Glomerular endothelial cell (primary cell): ENCODE data around the gene SMIM35. TPM values are rescaled to one million over a fixed set of nuclear protein-coding genes. Genes with fewer than 3 reads are reported as not detected.
"Not testable (repeated sequence)": the region's sequence is repeated elsewhere in the genome, so short reads cannot be mapped to it uniquely, and the experiment has no call there.

Experiments
- DNase-seq: peaks from one replicate; pipeline ENCODE4 v3.0.0-alpha.2; 2011; ENCODE audit warnings: low read depth, low spot score; ENCODE audit errors: extremely low read depth
- total RNA-seq: library from RNA; depleted of rRNA; stranded (reverse); fragments of >200 nt; gene quantifications from 2 replicates; pipeline ENCODE4 v1.2.3, GENCODE V29; 2015

SMIM35 gene
- total RNA-seq, 1 donor from 2014 or later: 0.12 TPM

DNA sequence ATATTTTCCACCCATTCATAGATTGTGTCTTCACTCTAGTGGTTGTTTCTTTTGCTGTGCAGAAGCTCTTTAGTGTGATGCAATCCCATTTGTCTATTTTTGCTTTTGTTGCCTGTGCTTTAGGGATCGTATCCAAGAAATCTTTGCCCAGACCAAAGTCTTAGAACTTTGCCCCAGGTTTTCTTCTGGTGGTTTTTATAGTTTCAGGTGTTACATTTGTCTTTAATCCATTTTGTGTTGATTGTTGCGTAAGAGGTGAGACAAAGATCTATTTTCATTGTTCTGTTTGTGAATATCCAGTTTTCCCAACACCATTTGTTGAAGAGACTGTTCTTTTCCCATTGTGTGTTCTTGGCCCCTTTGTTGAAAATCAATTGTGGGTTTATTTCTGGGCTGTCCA, 94.1 kb downstream of the SMIM35 start:
- DNase-seq: no peak

DNA sequence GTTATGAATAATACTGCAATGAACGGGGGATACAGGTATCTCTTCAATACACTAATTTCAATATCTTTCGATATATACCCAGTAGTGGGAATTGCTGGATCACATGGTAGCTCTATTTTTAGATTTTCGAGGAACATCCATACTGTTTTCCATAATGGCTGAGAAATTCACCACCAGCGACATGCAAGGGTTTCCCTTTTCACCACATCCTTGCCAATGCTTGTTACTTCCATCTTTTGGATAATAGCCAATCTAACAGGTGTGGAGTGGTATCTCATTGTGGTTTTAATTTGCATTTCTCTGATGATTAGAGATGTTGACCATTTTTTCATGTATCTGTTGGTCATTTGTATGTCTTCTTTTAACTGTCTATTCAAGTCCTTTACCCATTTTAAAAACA, 94.6 kb downstream of the SMIM35 start:
- no peak for DNase-seq

DNA sequence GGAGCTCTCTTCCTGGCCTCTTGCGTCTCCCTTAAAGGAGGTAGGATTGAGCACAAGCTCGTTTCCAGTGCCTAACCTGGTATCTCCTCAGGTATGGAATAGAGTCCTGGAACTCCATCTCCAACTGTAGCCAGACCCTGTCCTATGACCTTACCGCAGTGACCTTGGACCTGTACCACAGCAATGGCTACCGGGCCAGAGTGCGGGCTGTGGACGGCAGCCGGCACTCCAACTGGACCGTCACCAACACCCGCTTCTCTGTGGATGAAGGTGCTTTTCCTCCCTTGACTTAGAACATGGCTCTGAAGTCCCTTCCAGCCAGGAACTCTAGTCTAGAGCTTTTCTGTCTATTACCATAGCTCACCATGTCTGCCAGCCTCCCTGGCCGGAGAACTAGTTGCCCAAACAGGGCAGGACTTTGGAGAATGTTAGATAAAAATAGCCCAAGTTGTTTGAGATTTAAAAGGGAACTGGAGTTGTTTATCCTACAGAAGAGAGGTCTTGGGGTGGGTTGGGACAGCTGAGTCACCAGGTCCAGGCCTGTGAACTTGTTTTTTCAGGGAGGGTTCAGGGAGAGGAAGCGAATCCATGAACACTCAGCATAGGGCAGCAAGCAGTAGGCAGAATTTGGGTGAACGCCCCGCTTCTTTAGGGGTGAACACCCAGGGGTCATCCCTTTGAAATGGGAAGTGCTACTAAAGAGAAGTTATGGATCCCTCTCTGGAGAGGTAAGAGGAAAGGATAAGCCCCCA, 97.2 kb downstream of the SMIM35 start:
- no peak for DNase-seq

DNA sequence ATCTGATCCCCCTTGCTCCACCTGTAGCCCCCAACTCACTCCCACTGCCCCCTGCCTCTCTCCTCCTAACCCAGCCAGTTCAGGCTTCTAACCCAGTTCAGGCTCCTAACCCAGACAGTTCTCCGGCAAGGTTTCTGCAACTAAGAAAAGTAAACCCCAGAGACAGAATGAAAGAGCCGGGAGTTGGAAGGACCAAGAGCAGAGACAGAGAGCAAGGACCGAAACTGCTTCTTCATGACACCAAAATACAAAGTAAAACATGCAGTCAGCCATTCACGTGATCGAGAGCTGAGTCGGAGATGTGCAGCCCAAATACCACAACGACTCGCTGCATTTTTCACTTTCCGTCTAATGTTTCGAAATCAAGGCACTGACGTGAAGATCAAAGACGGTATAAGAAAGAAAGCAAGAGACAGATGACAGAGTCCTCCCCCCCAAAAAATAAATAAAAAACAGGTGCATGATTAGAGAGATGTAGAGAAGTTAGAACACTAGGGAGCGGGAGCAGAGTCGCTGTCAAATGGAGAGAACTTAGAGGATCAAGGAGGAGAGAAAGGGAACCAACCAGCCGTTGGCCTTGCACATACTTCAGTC, 99.7 kb downstream of the SMIM35 start:
- no peak for DNase-seq

DNA sequence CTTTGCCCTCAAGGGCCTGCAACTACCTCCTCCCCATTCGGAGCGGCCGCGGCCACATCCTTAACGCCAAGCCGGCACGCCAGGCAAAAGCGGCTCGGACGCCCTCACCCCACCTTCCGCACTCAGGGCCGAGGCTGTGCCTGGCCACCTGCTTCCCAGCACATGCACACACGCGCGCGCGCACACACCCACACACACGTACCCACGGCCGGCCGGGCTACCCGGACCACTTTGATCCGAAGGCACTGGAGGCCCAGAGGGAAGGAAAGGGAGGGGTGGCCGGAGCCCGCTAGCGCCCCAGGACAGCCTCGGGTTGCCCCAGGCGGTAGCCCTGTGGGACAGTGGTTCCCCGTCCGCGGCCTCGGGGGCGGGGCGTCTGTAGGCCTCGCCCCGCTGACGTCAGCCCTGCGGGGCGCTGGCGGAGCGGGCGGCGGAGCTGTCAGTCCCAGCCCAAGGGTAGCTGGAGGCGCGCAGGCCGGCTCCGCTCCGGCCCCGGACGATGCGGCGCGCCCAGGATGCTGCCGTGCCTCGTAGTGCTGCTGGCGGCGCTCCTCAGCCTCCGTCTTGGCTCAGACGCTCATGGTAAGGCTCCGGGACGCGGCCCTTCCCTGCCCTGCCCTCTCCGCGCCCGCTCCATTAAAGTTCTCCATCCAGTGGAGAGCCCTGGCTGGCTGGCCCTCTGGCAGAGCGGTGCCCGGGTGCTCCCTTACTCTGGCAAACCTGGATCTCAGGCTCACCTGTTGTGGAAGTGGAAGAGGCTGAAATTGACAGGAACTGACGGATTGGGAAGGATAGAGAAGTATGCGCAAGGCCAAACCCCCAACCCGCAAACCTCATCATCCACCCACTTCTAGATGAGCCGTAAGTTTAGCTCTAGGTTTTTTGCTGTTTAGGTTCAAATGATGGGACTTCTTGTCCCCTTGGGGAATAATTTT, 100.5 kb downstream of the SMIM35 start, which contains the start of gene IL10RA:
IL10RA (plus strand) TSS at position 442 of the 935 bp plus-strand sequence; CDS start at position 516, 74 bp downstream.
- DNase-seq: no peak

DNA sequence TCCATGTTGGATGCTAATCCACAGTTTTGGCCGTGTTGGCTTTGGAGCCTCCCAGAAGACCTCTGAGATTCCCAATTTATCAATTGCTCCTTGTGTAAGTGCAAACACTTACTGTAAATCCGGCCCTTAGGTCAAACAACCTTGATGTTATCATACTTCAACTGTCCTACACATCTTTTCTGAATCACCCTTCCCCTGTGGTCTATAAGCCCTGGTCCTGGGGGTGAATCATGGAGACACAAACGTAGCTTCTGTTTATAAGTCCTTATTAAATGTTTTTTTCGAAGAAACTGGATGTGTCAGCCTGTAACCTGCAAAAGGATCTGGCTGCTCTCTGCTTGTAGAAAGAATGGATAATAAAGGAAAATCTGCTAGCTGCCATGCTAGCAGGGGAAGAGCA, 102.3 kb downstream of the SMIM35 start:
- no peak for DNase-seq

DNA sequence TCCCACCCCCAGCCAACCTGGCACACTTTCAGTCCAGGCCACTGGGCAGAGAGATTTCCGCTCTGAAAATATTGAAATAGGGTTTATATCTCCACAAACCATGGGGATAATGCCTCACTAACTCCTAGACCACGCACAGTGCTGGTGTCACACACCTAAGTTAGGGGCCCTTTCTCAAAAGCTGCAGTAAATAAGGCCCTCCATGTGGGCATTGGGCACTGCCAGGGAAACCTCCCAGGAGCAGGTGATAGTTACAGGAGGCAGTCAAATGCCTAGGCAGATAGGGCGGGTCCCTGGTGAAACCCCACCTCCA, 103.6 kb downstream of the SMIM35 start:
- DNase-seq: no peak

DNA sequence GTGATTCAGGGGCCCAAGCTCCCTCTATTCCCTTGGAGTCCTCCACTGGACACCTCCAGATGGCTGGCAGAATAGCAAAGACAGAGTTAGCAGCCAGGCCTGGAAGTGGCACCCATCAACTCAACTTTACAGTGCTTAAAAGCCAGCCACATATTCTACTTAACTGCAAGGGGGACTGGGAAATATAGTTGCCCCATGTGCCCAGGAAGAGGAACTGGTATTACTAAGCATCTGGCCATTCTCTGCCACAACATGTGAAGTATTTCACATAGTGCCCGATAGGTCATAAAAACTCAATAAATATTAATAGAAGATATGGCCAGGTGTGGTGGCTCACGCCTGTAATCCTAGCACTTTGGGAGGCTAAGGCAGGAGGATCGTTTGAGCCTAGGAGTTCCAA, 106.0 kb downstream of the SMIM35 start:
- no peak for DNase-seq

DNA sequence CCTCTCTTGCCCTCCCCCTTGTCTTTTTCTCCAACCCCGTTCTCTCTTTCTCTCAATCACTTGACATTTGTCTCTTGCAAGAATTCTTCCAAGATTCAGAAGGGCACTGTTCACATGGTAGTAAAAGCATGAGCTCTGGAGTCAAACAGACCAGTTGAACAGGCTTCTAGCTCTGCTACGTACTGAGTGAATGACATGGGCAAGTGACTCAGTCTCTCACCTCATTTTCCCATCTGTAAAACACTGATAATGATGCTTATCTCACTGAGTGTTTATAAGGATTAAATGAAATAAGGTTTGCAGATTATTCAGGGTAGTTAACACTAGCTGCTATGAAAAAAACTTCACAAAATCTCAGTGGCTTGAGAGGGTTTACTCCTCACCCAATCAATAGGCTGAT, 106.5 kb downstream of the SMIM35 start:
- no peak for DNase-seq

DNA sequence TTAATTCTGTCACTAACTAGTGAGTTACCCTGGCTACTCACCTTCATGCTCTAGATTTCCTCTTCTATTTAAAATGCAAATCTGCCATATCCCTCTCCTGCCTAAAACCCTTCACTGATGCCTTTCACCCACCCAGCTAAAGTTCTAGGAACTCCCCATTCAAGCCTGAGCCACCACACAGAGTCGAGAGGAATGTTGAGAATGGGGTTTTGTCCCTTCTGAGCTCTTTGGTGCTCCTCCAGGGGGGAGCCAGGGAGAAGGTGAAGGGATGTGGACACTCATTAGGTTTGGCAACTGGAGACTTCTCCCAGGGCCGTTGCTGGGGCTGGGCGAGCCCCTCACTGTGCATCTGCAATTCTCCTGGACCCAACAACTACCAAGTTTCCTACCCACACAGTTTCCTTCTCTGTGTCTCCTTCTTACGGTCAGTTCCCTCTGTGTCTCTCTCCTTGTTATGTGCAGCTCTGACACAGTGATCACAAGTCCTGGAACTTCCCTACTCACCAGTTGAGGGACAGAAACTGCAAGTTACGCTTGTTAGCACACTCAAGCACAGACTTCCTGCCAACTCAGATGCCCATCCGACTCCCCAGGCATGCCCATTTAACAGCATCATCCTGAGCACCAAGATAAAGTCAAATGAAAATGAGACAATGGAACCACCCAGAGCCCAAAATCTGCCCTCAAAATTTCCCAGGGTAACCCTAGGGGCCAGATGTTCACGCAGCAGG, 107.1 kb downstream of the SMIM35 start:
- no peak for DNase-seq

DNA sequence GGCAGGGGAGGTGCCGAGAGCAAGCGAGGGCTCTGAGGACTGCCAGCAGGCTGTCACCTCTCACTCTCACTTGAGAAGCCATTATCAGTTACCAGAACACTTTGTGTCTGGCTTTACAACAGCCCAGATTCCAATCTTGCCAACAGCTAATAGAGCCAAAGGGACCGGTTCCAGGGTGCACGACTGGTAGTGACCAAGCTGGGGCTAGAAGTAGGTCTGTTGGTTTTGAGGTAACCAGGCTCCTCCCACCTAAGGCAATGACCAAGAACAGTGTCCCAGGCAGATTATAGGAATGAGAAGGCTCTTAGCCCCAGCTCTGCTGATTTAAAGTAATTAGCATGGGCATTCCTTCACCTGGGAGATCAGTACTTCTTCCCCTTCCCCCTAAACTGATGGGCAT, 107.8 kb downstream of the SMIM35 start:
- DNase-seq: no peak

DNA sequence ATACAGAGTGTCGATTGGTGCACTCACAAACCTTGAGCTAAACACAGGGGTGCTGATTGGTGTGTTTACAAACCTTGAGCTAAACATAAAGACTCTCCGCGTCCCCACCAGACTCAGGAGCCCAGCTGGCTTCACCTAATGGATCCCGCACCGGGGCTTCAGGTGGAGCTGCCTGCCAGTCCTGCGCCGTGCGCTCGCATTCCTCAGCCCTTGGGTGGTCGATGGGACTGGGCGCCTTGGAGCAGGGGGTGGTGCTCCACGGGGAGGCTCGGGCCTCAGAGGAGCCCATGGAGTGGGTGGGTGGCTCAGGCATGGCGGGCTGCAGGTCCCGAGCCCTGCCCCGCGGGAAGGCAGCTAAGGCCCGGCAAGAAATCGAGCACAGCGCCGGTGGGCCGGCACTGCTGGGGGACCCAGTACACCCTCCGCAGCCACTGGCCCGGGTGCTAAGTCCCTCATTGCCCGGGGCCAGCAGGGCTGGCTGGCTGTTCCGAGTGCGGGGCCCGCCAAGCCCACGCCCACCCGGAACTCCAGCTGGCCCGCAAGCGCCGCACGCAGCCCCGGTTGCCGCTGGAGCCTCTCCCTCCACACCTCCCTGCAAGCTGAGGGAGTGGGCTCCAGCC, 108.4 kb downstream of the SMIM35 start:
- DNase-seq: not testable (repeated sequence)

DNA sequence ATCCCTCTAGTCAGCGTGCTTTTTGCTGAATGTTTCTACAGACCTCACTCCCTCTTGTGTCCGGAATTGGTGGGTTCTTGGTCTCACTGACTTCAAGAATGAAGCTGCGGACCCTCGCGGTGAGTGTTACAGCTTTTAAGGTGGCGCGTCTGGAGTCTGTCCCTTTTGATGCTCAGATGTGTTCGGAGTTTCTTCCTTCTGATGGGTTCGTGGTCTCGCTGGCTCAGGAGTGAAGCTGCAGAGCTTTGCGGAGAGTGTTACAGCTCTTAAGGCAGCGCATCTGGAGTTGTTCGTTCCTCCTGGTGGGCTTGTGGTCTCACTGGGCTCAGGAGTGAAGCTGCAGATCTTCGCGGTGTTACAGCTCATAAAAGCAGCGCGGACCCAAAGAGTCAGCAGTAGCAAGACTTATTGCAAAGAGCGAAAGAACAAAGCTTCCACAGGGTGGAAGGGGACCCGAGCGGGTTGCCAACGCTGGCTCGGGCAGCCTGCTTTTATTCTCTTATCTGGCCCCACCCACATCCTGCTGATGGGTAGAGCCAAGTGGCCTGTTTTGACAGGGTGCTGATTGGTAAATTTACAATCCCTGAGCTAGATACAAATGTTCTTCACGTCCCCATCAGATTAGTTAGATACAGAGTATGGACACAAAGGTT, 109.0 kb downstream of the SMIM35 start:
- DNase-seq: not testable (repeated sequence)

DNA sequence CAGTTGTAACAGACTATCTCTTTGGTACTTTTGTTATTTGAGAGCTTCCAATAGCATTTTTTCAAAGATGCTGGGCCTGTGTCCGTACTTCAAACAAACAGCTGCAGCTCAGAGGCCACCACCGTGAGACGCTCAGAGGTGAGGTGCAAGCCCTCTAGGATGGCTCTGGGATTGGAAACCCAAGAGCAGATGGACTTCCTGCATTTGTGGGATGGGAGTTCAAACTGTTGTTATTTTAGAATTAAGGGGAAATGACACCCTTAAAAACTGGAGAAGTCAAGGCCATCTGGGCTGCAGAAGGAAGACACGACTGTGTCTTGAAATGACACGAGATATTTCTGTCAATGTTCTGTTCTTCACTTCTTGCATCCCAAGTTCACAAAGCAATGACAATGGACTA, 109.7 kb downstream of the SMIM35 start:
- DNase-seq: no peak

DNA sequence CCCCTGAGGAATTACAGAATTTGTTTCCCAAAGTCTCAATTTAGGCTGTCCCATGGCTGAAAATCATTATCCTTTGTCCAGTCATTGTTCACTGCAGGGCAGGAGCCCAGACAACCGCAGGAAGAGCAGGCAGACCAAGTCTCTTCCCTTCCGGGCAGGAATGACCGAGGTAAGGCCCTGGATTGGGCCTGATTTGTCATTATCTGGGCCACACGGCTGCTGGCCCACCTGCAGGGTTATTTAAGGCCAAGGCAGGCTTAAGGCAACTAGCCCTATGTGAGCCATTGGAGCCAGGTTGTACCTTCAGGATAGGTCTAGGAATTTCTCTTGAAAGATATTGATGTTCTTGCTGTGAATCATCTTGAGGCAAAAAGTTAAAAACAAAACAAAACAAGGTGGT, 110.3 kb downstream of the SMIM35 start:
- no peak for DNase-seq

DNA sequence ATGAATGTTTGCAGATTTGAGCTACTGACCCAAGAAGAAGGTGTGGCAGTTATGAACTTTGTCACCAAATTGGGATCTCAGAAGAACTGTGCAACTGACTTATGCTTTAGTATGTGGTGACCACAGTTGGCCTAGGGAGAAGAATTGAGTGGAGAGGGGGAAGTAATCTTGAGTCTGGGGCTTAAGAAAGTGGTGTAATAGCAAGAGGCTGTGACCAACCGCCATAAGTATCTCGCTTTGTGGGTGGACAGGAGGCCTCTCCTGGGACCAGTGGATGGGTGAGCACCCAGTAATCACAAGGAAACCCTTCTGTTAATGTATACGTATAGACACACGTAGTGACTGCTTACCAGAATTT, 113.3 kb downstream of the SMIM35 start:
- no peak for DNase-seq

DNA sequence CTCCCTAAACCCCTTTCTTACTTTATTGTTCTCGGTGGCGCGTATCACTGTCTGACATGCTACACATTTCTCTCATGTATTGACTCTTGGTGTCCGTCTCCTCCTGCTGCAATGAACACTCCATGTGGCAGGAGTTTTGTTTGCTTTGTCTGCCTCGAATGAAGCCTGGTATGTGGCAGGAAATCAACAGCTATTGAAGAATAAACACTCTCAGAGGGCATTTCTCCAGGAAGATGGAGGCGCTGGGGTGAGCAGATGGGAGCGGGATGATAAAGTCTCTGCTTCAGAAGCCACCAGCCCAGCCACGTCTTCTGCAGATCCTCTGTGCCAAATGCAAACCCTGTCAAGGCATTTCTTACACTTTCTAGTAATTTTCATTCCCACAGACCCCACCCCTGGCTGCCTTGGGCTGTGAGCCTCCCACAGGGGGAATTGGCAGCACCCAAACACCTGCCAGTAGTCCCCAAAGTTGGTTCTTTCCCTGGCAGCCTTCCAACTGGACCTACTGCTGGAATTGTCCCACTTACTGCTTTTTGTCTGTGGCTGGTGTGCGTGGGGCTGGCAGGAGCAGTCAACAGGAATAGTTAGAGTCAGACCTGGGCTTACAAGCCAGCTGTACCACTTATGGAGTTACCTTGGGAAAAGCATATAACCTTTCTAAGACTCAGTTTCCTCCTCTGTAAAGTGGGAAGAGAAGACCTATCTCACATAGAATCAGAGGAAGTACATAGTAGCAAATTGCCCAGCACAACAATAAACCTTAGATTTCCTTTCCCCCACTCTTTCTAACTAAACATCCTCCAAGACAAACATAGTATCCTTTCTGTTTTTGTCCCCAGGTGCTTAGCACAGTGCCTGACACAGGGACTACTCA, 113.9 kb downstream of the SMIM35 start:
- peak; percentile 44 for DNase-seq

DNA sequence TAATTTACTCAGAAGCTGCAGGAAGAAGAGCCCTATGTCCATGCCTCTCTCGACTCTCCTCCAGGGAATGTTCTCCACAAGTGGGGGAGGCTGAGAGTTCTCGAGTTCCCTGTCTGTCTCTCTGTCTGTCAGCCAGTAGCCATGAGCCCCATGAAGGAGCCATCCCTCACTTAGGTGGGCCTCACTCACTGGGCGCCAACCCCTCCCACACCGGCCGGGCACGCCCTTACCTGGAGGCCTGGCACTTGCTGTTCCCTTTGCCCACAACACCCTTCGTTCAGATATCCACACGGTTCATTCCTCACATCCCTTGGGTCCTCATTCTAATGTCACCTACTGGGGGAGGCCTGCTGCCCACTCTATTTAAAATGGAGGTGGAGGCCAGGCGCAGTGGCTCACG, 114.7 kb downstream of the SMIM35 start:
- no peak for DNase-seq

DNA sequence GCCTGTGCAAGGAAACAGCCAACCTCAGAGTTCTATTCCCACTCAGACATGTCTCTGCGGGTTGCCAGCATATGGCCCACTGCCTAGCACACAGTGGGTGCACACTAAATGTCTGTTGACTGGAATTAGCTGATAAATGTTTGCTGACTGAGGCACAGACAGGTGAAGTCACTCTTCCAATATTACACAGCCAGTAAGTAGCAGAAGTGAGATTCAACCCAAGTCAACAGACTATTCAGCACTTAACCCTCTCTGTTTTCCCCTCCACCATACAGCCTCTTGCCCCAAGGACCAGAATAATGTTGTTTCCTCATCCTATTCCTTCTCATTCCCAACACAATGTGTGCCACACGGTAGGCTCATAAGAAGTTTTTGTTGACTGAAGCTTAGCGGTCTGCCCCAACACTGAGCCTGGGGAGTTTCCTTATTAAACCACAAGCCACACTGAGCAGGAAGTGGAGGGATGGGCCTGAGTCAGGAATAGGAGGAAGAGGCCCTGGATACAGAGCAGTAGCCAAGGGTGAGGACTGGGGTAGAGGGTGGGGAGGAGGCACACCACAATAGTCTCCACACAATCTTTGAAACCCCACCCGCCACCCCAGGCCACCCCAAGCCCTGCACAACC, 116.3 kb downstream of the SMIM35 start:
- no peak for DNase-seq
